HepG2 (cell line): ENCODE data around the gene DCAF4L1. TPM values are rescaled to one million over a fixed set of nuclear protein-coding genes. Genes with fewer than 3 reads are reported as not detected.
A peak's percentile ranks its signal among the peaks of the same experiment; 100 is the strongest.

Experiments
- ESRRA ChIP-seq: sonication (generic); formaldehyde crosslinking; IDR thresholded peaks from 2 replicates; pipeline ENCODE4 v1.5.1; 2020; ENCODE audit warnings: mild to moderate bottlenecking, low read depth, missing genetic modification reagents
- ETV6 ChIP-seq: sonication (generic); formaldehyde crosslinking; conservative IDR thresholded peaks from 2 replicates; pipeline ENCODE4 v1.4.0; 2020; ENCODE audit warnings: missing genetic modification reagents
- MXD4 ChIP-seq: IDR thresholded peaks from 2 replicates; pipeline ENCODE4 v1.6.1; 2016; ENCODE audit warnings: mild to moderate bottlenecking, missing biosample characterization, missing genetic modification reagents
- ONECUT2 ChIP-seq: sonication (generic); formaldehyde crosslinking; IDR thresholded peaks from 2 replicates; pipeline ENCODE4 v1.4.0; 2020; ENCODE audit warnings: missing genetic modification reagents
- RAD51 ChIP-seq: fragments of 450-650 bp; IDR thresholded peaks from 2 replicates; pipeline ENCODE4 v1.6.1; 2016; ENCODE audit warnings: borderline replicate concordance
- SOX13 ChIP-seq, 3 experiments: fragments of 450-650 bp in 1 of 3; sonication (generic) in 1 of 3; formaldehyde crosslinking in 1 of 3; IDR thresholded peaks in 2 of 3; conservative IDR thresholded peaks in 1 of 3; 2 replicates each; pipeline versions ENCODE4 v1.5.0 to v1.6.1; 2016 to 2020; ENCODE audit warnings: antibody characterized with exemption in 1 of 3, mild to moderate bottlenecking in 1 of 3, missing compliant biosample characterization in 1 of 3, missing genetic modification reagents in 1 of 3, moderate library complexity in 1 of 3
- TEAD2 ChIP-seq: sonication (generic); formaldehyde crosslinking; IDR thresholded peaks from 2 replicates; pipeline ENCODE4 v1.9.0; 2021; ENCODE audit warnings: missing genetic modification reagents
- THAP11 ChIP-seq: IDR thresholded peaks from 2 replicates; pipeline ENCODE4 v1.6.1; 2016; ENCODE audit warnings: missing biosample characterization, missing genetic modification reagents
- ZNF790 ChIP-seq: sonication (generic); formaldehyde crosslinking; IDR thresholded peaks from 2 replicates; pipeline ENCODE4 v1.8.0; 2022; ENCODE audit warnings: missing genetic modification reagents, mild to moderate bottlenecking, borderline replicate concordance
- polyA plus RNA-seq, 8 experiments: library from polyadenylated mRNA; depleted of rRNA in 3 of 8; stranded (reverse) in 7 of 8; unstranded in 1 of 8; fragments of >200 nt; fragmentation: Illumina TruSeq in 4 of 8; extraction: Trizol in 4 of 8; gene quantifications; 2 replicates each; pipeline versions ENCODE4 v1.2.1 to v1.2.3, GENCODE V29; 2011 to 2016; ENCODE audit warnings: low read depth in 4 of 8, missing spikeins in 1 of 8, mixed read lengths in 1 of 8; ENCODE audit not compliant: insufficient read depth in 1 of 8
- total RNA-seq, 5 experiments: library from RNA; depleted of rRNA; stranded (reverse); fragments of >200 nt; fragmentation: Illumina TruSeq; extraction: Trizol; gene quantifications; 2 replicates each; pipeline ENCODE4 v1.2.3, GENCODE V29; 2016; ENCODE audit warnings: low read depth in 1 of 5
- TF ChIP-seq, protein P1 (sequence below): sonication (generic); formaldehyde crosslinking; conservative IDR thresholded peaks from 2 replicates; pipeline ENCODE4 v1.4.0; 2020; ENCODE audit warnings: mild to moderate bottlenecking, missing genetic modification reagents, moderate library complexity
- TF ChIP-seq, protein P2 (sequence below): sonication (generic); formaldehyde crosslinking; IDR thresholded peaks from 2 replicates; pipeline ENCODE4 v1.4.0; 2020; ENCODE audit warnings: mild to moderate bottlenecking, missing genetic modification reagents, borderline replicate concordance
- TF ChIP-seq, protein P3 (sequence below): sonication (generic); formaldehyde crosslinking; IDR thresholded peaks from 2 replicates; pipeline ENCODE4 v1.8.0; 2022; ENCODE audit warnings: mild to moderate bottlenecking, missing genetic modification reagents; ENCODE audit not compliant: insufficient replicate concordance
- TF ChIP-seq, protein P4 (sequence below): IDR thresholded peaks from 2 replicates; pipeline ENCODE4 v1.6.1; 2016
- TF ChIP-seq, protein P5 (sequence below): sonication (generic); formaldehyde crosslinking; IDR thresholded peaks from 2 replicates; pipeline ENCODE4 v1.4.0; 2020; ENCODE audit warnings: missing genetic modification reagents, mild to moderate bottlenecking, borderline replicate concordance

The DCAF4L1 gene
- total and polyA plus RNA-seq, 2 of the 13 experiments (the other 11 are each of a cell fraction or from before 2014, with no cell fraction given), result 0.05 to 0.09 TPM

DNA sequence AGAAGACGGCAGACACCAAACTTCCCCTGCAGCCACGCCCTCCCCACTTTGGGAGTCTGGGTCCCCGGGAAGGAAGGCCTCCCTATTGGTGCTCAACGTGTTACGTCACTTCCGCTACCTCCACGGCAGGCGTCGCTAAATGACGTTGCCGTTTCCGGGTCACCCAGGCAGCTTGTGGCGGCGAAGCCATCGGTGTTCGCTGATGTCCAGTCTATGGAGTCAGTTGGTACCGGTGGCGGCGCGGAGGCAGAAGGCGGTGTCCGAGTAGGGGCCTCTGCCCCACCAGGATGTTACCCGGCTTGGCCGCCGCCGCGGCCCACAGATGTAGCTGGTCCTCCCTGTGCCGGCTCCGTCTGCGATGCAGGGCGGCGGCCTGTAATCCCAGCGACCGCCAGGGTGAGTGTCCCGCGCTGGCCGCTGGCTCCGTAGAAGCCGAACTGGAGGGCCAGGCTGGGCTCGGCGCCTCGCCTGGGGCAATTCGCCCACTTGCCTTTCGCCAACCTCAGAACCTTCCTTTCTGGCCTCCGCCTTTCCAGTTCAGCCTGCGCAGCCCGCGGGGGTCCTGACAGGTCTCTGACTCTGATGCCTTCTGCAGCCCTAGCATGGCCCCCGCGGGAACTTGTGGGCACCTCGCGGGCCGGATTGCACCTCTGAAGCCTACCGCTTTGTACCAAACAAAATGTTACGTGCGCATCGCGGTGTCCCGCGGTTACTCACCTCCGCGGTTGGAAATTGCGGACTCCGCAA, 9.0 kb downstream of the DCAF4L1 start, which contains the start of gene SLC30A9 (continued):
- TF ChIP-seq, protein P1, sequence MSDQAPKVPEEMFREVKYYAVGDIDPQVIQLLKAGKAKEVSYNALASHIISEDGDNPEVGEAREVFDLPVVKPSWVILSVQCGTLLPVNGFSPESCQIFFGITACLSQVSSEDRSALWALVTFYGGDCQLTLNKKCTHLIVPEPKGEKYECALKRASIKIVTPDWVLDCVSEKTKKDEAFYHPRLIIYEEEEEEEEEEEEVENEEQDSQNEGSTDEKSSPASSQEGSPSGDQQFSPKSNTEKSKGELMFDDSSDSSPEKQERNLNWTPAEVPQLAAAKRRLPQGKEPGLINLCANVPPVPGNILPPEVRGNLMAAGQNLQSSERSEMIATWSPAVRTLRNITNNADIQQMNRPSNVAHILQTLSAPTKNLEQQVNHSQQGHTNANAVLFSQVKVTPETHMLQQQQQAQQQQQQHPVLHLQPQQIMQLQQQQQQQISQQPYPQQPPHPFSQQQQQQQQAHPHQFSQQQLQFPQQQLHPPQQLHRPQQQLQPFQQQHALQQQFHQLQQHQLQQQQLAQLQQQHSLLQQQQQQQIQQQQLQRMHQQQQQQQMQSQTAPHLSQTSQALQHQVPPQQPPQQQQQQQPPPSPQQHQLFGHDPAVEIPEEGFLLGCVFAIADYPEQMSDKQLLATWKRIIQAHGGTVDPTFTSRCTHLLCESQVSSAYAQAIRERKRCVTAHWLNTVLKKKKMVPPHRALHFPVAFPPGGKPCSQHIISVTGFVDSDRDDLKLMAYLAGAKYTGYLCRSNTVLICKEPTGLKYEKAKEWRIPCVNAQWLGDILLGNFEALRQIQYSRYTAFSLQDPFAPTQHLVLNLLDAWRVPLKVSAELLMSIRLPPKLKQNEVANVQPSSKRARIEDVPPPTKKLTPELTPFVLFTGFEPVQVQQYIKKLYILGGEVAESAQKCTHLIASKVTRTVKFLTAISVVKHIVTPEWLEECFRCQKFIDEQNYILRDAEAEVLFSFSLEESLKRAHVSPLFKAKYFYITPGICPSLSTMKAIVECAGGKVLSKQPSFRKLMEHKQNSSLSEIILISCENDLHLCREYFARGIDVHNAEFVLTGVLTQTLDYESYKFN (CRISPR knock-in tag), result no peak
- TF ChIP-seq THAP11, result peak; percentile 93
- no peak for TF ChIP-seq RAD51
- TF ChIP-seq, protein P2, sequence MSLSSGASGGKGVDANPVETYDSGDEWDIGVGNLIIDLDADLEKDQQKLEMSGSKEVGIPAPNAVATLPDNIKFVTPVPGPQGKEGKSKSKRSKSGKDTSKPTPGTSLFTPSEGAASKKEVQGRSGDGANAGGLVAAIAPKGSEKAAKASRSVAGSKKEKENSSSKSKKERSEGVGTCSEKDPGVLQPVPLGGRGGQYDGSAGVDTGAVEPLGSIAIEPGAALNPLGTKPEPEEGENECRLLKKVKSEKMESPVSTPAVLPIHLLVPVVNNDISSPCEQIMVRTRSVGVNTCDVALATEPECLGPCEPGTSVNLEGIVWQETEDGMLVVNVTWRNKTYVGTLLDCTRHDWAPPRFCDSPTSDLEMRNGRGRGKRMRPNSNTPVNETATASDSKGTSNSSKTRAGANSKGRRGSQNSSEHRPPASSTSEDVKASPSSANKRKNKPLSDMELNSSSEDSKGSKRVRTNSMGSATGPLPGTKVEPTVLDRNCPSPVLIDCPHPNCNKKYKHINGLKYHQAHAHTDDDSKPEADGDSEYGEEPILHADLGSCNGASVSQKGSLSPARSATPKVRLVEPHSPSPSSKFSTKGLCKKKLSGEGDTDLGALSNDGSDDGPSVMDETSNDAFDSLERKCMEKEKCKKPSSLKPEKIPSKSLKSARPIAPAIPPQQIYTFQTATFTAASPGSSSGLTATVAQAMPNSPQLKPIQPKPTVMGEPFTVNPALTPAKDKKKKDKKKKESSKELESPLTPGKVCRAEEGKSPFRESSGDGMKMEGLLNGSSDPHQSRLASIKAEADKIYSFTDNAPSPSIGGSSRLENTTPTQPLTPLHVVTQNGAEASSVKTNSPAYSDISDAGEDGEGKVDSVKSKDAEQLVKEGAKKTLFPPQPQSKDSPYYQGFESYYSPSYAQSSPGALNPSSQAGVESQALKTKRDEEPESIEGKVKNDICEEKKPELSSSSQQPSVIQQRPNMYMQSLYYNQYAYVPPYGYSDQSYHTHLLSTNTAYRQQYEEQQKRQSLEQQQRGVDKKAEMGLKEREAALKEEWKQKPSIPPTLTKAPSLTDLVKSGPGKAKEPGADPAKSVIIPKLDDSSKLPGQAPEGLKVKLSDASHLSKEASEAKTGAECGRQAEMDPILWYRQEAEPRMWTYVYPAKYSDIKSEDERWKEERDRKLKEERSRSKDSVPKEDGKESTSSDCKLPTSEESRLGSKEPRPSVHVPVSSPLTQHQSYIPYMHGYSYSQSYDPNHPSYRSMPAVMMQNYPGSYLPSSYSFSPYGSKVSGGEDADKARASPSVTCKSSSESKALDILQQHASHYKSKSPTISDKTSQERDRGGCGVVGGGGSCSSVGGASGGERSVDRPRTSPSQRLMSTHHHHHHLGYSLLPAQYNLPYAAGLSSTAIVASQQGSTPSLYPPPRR, result no peak
- TF ChIP-seq, protein P3, sequence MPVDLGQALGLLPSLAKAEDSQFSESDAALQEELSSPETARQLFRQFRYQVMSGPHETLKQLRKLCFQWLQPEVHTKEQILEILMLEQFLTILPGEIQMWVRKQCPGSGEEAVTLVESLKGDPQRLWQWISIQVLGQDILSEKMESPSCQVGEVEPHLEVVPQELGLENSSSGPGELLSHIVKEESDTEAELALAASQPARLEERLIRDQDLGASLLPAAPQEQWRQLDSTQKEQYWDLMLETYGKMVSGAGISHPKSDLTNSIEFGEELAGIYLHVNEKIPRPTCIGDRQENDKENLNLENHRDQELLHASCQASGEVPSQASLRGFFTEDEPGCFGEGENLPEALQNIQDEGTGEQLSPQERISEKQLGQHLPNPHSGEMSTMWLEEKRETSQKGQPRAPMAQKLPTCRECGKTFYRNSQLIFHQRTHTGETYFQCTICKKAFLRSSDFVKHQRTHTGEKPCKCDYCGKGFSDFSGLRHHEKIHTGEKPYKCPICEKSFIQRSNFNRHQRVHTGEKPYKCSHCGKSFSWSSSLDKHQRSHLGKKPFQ (CRISPR knock-in tag), result peak; percentile 72
- TF ChIP-seq ONECUT2 (CRISPR knock-in tag), result no peak
- TF ChIP-seq ZNF790, result no peak
- TF ChIP-seq, protein P4, sequence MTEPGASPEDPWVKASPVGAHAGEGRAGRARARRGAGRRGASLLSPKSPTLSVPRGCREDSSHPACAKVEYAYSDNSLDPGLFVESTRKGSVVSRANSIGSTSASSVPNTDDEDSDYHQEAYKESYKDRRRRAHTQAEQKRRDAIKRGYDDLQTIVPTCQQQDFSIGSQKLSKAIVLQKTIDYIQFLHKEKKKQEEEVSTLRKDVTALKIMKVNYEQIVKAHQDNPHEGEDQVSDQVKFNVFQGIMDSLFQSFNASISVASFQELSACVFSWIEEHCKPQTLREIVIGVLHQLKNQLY (CRISPR knock-in tag), result no peak
- TF ChIP-seq MXD4 (CRISPR knock-in tag), result no peak
- no peak; the same call in 1 of the 2 replicates for TF ChIP-seq SOX13 (IDR thresholded peaks at IDR 0.05)
- no peak; a peak in 1 of 4 replicates for TF ChIP-seq SOX13 (CRISPR knock-in tag; conservative IDR thresholded peaks at IDR 0.05 in 1 of 2, IDR thresholded peaks at IDR 0.05 in 1 of 2)
- no peak for TF ChIP-seq ESRRA (CRISPR knock-in tag)
- no peak for TF ChIP-seq TEAD2 (CRISPR knock-in tag)
- TF ChIP-seq, protein P5, sequence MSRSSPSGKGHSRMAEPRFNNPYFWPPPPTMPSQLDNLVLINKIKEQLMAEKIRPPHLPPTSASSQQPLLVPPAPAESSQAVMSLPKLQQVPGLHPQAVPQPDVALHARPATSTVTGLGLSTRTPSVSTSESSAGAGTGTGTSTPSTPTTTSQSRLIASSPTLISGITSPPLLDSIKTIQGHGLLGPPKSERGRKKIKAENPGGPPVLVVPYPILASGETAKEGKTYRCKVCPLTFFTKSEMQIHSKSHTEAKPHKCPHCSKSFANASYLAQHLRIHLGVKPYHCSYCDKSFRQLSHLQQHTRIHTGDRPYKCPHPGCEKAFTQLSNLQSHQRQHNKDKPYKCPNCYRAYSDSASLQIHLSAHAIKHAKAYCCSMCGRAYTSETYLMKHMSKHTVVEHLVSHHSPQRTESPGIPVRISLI (CRISPR knock-in tag), result no peak
- TF ChIP-seq ETV6, result peak; percentile 81; the same call in 1 of the 2 replicates
